ENCODE measurements around the gene NEURL1.

The NEURL1 gene, protein sequence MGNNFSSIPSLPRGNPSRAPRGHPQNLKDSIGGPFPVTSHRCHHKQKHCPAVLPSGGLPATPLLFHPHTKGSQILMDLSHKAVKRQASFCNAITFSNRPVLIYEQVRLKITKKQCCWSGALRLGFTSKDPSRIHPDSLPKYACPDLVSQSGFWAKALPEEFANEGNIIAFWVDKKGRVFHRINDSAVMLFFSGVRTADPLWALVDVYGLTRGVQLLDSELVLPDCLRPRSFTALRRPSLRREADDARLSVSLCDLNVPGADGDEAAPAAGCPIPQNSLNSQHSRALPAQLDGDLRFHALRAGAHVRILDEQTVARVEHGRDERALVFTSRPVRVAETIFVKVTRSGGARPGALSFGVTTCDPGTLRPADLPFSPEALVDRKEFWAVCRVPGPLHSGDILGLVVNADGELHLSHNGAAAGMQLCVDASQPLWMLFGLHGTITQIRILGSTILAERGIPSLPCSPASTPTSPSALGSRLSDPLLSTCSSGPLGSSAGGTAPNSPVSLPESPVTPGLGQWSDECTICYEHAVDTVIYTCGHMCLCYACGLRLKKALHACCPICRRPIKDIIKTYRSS

DNA sequence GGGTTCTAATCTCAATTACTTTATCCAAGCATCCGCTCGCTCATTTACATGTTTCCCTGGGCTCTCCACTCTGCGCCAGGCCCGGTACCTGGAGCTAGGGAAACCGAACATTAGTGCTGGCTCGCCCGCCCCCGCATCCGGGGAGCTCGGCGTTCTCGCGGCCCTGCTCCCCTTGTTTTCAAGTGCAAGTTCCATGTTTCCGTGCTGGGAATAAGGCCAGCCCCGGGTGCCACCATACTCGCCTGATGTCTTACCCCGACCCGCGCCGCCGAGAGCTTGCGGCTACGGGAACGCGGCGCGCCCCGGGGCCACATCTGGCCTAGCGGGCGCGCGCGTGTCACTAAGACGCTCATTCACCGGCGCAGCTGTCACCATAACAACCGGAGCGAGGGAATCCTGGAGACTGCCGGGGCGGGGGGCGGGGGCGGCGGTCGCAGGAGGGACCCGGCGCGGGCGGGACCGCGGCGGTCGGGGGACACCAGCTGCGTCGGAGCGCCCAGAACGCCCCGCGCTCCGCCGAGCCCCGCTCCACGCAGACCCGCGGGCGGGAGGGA, at the start of gene NEURL1:
Gene NEURL1, plus strand, starts transcription at position 344 of the 554 bp plus-strand sequence. CDS start 683 bp downstream, outside the sequence.
- DNase-seq, result peak; percentile 28

DNA sequence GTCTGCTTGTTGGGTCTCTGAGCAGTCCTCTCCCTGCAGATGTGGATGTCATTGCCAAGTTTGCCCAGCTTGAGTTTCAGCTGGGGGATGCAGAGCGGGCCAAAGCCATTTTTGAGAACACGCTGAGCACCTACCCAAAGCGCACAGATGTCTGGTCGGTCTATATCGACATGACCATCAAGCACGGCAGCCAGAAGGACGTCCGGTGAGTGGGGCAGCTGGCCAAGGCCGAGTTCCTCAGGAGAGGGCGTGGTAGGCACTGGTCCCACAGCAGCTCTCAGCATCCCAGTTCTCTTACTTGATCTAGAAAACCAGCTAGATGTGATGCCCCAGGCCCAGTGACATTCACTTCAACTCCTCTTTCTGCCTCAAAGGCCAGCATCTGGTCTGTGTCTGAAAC, 49.0 kb upstream of the NEURL1 start:
- no peak for DNase-seq

DNA sequence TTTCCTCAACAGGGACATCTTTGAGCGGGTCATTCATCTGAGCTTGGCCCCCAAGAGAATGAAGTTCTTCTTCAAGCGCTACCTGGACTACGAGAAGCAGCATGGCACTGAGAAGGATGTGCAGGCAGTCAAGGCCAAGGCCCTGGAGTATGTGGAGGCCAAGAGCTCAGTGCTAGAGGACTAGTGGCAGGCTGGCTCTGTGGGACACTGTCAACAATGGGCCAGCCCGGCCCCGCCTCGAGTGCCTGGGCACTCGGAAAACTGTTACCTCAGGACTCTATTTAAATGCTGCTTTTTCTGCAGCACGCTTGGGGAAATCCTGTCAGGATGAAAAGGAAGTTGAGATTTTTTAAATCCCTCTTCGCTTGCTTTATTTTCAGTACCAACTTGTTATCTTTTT, 48.1 kb upstream of the NEURL1 start:
- no peak for DNase-seq

DNA sequence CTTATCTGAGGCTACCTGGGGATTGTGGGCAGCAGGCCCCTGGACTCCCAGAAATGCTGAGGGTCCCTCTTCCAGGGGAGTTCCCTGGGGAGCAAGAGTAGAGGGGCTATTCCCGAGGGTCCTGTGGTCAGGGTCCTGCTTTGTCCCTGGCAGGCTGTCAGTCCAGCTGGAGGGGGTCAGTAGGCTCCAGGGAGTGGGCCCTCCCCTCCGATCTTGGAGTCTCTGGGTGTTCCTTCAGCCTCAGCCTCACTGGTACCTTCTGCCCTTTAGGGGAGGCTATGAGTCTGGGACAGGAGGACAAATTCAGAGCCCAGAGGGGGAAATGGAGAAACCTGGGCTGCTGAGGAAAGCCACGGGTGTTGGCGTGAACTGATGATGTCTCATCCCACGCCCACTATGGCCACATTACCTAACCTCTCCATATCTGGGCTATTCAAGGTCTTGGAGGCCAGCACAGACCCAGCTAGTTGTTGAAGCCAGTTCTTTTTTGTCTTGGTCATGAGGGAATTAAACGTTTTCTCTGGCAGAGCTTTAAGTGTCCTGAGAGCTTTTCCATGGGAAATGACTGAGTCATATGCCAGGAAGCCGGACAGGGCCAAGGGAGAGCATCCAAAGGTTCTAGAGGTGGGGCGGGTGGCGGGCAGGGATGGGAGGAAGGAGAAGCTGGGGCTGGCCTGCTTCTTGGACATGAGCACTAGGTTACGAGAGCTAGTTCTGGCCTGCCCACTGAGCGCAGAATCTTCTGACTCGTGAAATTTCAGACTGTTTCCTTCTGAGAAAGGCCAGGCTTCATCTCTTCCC, 47.5 kb upstream of the NEURL1 start:
- DNase-seq, result no peak

DNA sequence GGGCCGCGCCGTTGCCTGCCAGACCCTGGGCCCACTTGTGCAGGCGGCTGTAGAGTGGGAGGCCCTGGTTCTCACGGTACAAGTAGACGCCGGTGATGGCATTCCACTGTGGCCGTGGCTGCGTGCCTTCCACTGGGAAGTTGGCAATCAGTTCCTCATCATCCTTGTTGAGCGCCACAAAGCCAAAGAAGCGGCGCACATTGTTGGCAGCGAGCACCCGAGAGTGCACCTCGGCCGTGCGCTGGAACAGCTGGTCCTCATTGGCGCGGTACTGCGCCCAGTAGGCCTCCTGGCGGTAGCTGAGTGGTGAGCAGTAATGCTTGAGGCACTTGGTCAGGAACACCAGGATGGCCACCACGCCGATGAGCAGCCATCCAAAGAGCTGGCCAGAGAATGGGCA, 46.3 kb upstream of the NEURL1 start:
- no peak for DNase-seq

DNA sequence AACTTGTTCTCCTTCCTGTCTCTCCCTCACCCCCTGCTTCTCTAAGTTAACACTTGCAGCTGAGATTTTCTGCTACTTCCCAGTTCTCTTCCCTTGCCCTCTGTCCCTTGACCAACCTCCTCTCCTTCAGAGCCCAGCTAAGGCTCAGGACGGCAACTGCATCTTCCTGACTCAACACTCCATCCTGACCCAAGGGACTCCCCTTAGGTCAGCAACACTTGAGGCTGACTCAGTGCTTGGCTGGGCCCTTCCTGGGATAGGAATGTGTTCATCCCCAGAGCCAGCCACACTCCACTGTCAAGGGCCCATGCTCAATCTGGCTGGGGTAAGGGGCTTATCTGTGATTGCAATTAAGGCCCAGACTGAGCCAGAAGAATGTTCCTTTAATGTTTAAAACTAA, 44.8 kb upstream of the NEURL1 start:
- no peak for DNase-seq

DNA sequence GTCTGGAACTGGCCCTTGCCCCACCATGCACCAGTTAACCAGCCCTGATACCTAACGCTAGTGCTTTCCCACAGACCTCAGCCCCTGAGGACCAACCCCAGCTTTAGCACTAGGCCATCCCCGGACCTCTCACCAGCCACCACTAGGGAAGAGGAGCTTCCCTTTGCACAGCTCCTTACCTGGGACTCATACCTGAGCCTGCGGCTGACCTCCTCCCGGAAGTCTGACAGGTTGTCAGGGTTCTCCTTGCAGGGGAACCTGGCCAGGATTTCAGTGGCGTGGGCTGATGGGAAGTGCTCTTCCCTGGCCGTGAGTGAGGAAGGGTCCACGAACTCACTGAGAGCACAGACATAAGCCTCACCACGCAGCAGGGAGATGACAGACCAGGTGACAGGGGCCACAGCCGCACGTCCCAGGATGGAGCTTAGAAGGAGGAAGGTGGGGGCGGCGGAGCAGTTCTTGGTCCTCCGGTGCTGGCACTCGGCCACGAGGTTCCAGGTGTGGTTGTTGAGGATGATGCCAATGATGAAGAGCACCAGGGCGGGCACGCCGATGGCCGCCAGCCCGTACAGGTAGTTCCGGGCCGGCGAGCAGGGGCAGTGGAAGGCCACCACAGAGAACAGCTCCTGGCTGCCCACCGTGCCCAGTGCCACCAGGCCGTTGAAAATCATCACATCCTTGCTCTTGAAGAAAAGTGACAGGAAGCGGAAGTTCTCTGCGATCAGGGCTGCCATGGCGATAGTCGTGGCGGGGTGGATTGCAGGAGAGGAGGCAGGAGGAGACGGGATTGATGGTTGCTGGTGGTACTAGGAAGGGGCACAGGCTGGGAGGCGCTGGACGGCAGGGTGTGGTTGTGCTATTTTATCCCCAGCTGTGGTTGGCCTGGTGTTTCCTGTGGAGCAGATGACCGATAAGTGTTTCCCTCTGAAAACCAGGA, 44.0 kb upstream of the NEURL1 start:
- no peak for DNase-seq

DNA sequence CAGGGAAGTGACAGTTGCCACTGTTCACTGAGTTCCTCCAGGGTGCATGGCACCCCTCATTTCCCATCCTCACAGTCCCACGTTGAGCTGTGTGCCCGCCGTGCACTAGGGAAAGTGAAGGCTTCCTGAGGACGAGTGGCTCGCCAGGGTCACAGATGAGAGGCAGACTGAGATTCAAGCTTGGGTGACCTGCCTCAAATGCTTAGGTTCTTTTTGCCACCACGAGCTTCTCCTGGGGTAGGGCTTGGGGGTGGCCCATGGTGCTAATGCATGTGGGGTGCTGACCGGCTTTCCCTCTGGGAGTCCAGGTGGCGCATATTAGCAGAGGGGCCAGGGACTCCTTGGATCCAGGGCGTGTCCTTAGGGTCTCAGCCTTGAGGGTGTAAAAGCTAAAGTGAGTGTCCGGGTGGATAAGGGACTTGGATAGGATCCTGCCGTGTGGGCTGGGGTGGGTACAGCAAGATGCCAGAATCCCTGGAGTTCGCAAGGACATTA, 43.3 kb upstream of the NEURL1 start:
- DNase-seq, result no peak

DNA sequence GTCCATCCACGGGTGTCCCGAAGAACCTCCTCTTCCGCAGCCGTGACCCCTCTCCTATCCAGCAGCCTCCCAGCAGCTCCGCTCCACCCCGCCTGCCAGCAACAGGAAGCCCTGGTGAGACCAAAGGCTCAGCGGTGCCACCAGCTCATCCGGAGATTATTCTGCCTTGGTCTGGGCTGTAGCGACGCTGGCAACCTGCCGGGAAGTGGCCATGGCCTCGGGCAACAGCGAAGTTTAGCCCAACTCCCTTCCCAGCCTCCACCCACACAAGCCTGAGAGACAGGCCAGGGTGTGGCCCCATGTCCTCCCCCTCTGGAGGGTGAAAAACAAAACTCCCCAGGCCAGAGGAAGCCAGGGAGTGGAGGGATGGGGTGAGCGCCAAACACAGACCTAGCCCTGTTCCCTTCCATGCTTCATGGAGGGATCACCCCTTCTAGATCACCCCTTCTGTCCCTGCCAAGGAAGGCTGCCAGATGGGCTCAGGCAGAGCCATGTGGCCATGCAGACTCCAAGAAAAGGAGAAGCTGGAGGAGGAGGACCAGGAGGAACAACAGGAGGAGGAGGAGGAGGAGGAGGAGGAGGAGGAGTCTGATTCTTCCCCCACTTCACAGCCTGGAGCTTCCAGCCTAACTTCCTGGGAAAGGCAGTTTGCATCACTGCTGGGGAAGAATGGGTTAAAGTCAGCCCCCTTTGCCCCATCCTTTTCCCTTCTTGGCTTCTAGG, 42.3 kb upstream of the NEURL1 start:
- peak; percentile 74 for DNase-seq

DNA sequence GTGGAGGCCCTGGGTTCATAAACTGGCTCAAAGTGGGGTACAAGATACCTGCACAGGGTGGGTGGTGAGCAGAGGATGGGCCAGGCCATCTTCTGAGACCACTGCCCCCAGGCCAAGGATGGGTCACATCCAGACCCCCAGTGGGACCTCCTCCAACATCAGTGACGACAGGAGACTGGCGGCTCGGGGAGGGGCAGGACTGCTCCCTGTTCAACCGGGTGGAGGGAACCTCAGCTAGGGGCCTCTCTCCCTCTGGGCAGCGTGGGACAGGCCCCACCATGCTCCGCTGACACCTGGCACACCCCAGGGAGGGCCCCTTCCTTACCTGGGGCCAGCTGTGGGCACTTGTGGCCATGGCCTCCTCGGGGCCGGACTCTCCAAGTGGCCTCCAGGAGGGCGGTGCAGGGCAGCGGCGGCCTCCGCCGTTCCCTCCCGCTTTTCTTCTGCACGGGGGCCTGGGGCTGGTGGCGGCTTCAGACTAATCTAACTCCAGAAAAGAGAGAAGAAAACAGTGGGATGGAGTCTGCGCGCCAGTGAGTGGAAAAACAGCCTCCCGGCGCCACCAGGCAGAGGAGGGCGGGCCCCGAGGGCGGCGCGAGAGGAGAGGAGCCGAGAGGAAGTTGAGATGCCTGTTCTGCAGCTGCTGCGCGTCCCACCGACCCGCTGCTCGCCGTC, 41.5 kb upstream of the NEURL1 start, which contains the start of gene CALHM2:
Gene CALHM2, minus strand, starts transcription at position 540 of the 675 bp plus-strand sequence. CDS start 2,429 bp downstream, outside the sequence.
- DNase-seq, result peak; percentile 73

DNA sequence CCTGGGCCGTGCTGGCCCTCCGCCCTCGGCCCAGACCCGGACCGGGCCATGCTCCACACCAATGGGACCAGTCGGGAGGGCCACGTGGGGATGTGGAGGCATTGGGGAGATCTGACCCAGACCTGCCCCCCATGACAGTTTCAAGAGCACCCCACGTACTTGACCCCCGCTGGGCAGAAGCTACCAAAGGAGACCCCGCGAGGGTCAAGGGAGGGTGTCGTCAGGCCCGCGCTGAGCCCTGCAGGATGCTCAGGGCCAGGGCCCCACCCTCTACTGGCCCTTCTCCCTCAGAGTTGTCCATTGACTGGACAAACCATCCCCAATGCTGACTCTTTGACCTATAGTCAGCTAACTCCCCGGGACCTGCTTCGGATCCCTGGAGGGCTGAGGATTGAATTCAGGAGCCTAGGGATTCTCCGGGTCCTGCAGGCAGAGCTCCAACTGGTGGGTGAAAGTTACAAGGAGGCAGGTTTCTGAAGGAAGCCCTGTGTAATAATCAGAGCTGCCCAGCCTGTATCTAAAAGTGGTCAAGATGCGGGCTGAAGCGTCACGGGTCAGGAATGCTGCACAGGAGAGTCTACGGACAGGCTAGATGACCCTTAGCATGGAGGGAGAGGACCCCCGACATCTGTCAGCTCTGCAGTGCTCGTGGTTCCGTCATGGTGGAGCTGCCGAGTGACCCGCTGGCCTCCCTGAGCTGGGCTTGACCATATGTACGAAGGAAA, 40.8 kb upstream of the NEURL1 start:
- DNase-seq, result no peak

DNA sequence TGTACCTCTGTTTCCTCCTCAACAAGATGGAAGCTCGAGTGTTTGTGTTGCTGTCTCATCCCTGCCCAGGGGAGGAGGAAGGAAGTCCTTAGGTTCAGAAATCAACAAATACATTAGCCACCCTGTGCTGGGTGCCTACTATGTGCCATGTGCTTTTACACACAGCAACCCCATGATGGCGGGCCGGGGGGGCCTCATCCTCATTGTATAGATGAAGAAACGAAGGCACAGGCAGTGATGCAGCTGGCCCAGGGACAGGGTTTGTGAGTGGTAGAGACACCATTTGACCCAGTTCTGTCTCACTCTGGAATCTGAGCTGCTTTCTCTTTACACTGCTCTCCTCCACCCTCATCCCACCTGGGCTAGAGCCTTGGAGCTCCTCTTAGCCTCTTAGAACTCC, 39.5 kb upstream of the NEURL1 start:
- DNase-seq, result no peak

DNA sequence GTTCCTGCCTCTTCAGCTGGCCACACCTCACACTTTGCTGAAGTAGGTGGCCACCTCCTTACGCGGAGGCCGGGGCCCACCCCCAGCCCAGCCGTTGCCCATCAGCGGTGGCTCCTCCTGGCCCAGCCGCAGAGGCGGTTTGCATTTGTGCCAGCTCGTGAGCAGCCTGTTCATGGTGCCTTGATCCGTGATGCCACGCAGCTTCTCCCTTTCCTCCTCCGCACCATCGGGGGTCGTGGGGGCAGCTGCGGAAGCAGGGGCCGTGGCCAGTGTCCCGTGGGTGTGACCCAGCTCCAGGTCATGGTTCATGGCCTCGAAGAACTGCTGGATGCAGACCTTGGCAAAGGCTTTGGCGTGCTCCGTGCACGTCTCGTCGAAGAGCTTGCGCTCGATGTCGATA, 38.3 kb upstream of the NEURL1 start:
- no peak for DNase-seq

DNA sequence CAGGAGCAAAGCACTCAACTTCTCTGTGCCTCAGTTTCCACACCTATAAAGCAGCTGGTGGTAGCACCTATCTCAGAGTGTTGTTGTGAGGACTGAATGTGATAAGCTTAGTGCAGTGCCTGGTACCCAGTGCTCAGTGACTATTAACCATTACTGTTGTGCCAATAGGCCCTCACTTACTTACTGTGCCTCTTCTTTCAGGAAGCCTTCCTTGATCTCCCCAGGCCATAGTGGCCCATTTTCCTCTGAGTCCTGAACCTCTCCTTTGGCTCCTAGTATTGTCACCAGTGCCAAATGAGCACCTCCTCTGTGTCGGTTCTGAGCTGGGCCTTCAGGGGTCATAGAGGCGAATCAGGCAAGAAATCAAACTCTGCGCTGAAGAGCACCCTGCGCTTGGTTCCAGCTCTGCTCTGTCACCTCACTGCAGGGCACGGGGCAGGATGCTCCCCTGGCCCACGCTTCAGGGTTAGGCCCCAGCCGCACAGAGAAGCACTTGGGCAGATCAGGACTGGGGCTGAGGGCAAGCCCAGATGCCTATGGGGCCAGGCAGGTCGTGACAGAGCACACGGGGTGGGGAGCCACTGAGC, 37.3 kb upstream of the NEURL1 start:
- no peak for DNase-seq

DNA sequence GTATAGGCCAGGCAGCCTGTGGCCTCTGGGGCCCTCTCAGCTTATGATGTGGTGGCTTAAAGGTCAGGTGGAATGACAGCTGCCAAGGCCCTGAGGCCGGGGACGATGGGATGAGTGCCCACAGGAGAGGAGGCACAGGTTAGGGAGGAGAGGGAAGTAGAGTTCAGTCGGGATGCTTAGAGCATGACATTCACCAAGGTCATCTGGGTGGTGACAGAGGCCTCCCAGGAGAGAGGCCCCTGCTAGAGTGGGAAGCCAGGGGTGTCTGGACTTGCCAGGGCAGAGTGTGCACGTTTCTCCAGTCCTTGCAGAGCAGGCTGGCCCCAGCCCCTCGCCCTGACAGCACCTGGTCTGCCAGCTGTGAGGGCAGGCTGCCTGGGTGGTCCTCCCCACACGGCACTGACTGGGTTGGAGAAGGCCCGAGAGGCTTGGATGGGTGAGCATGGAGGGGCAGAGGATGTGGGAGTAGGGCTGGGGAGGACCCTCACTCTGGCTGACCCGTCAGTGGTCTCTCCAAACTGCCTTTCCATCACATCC, 36.3 kb upstream of the NEURL1 start:
- no peak for DNase-seq

DNA sequence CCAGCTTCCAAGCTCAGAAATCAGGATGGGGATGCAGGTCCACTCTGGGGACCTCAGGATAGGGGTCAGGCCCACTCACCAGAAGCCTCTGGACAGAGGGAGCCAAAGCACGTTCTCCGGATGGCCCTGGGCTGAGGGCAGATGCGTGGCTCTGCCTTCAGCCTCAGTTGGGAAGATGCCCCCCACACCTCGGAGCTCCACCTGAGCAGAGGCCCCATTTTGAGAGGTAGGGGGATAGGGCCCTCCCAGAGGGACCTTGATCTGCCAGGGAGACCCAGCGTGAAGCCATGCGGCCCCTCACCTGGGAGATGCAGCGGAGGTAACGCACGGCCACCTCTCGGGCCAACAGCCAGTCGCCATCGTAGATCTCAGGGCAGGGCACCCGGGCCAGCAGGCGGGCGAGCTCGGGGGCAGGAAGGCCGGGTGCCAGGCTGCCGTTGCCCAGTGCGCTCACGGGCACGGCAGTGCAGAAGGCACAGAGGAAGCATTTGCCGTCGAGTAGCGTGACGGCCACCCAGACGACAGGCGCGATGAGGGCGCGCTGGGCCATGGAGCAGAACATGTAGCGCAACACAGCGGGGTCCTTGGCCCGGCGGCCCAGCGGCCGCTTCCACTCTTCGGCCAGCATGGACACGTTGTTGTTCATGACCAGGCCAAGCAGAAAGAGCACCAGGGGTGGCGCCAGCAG, 35.5 kb upstream of the NEURL1 start:
- DNase-seq, result no peak

DNA sequence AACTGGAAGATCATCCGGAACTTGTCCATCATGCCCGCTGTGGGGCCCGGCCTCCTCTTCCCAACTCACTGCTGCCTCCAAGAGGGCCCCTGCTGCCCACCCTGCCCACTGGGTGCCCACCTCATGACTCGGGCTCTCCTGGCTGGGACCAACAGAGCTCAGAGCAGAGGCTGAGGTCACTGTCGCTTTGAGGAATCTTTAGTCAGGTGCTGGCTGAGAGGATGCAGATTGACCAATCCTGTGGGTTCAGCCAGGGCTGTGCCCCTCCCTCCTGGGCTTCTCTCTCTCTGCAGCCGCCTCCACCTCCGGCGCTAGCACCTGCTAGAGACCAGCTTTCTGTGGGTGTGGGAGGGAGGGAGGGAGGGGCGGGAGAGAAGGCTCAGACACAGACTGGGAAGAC, 34.8 kb upstream of the NEURL1 start, which contains the start of gene CALHM1:
Gene CALHM1, minus strand, starts transcription at position 181 of the 400 bp plus-strand sequence. Its CDS starts 149 bp downstream, at position 32.
- DNase-seq, result no peak

DNA sequence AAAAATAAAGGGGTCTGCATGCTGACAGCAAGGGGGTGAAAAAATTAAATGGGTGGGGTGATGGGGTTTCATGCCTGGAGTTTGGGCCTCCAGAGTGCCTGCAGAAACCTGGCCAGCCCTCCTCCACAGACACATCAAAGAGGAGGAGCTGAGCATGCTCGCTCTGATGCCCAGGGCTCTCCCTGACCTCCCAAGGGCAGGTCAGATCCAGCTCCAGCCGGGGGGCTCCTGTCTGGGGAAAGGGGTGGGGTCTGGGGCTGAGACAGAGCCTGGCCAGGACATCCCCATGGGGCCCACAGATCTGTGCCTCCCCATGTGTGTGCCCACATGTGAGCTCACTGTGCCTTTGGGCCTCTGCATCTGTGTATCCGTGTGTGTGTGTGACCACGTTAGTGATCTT, 33.9 kb upstream of the NEURL1 start:
- DNase-seq, result no peak

Measured in CD4-positive, alpha-beta T cell treated with Interleukin-6 for 4 hours (primary cell).